Measurements from ENCODE around the gene MEGF9.

- TF ChIP-seq, protein P1, sequence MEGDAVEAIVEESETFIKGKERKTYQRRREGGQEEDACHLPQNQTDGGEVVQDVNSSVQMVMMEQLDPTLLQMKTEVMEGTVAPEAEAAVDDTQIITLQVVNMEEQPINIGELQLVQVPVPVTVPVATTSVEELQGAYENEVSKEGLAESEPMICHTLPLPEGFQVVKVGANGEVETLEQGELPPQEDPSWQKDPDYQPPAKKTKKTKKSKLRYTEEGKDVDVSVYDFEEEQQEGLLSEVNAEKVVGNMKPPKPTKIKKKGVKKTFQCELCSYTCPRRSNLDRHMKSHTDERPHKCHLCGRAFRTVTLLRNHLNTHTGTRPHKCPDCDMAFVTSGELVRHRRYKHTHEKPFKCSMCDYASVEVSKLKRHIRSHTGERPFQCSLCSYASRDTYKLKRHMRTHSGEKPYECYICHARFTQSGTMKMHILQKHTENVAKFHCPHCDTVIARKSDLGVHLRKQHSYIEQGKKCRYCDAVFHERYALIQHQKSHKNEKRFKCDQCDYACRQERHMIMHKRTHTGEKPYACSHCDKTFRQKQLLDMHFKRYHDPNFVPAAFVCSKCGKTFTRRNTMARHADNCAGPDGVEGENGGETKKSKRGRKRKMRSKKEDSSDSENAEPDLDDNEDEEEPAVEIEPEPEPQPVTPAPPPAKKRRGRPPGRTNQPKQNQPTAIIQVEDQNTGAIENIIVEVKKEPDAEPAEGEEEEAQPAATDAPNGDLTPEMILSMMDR (conservative IDR thresholded peaks at IDR 0.05), result no peak
- no peak for TF ChIP-seq EZH2 (IDR thresholded peaks at IDR 0.05; ENCODE audit: low read depth)
Observed at GRCh38 chr9:120621941-120622340, 92.3 kb downstream of the MEGF9 start.

Data from PC-9 (cell line).